KOPT-K1 (cell line): ENCODE measurements around the gene CALY.
"Not testable (repeated sequence)": the region's sequence is repeated elsewhere in the genome, so short reads cannot be mapped to it uniquely, and the experiment has no call there.

ENCODE experiments used
- H3K27ac ChIP-seq: fragments of 200-600 bp; sonication (generic); 2 replicates; pipeline ENCODE4 v1.5.1; 2016; ENCODE audit warnings: antibody characterized with exemption, mild to moderate bottlenecking, low read depth, low read length; ENCODE audit not compliant: poor library complexity, severe bottlenecking
- H3K36me3 ChIP-seq: fragments of 200-600 bp; sonication (generic); 2 replicates; pipeline ENCODE4 v1.5.1; 2017; ENCODE audit warnings: antibody characterized with exemption, mild to moderate bottlenecking, low read length, moderate library complexity; ENCODE audit not compliant: insufficient read depth
- H3K9me3 ChIP-seq: fragments of 200-600 bp; sonication (generic); 2 replicates; pipeline ENCODE4 v1.5.1; 2017; ENCODE audit warnings: antibody characterized with exemption, low read length, mild to moderate bottlenecking; ENCODE audit not compliant: insufficient read depth, poor library complexity, severe bottlenecking

The CALY gene

GRCh38 chr10:133334503-133335245, 2.0 kb downstream of the CALY start:
- H3K27ac ChIP-seq, result no peak overlapping the region
- no peaks in the 10 kb centered on the region for H3K36me3 ChIP-seq
- H3K9me3 ChIP-seq, result no peaks in the 10 kb centered on the region

GRCh38 chr10:133332936-133333699, 3.6 kb downstream of the CALY start:
- H3K27ac ChIP-seq, result no peak overlapping the region
- no peaks in the 10 kb centered on the region for H3K9me3 ChIP-seq
- H3K36me3 ChIP-seq, result no peaks in the 10 kb centered on the region

GRCh38 chr10:133329491-133330202, 7.0 kb downstream of the CALY start:
- Histone ChIP-seq H3K36me3 (no peaks in the 10 kb centered on the region), H3K27ac (no peak overlapping the region), H3K9me3 (no peaks in the 10 kb centered on the region)

- Histone ChIP-seq H3K36me3 (no peaks in the 10 kb centered on the region), H3K9me3 (no peaks in the 10 kb centered on the region), H3K27ac (no peak overlapping the region)
These were observed 8.0 kb downstream of the CALY start for GRCh38 chr10:133328358-133329343.

- Histone ChIP-seq H3K27ac (no peak overlapping the region), H3K9me3 (no peaks in the 10 kb centered on the region)
These were observed 8.9 kb downstream of the CALY start for GRCh38 chr10:133327651-133328357.

GRCh38 chr10:133326745-133327650, 9.7 kb downstream of the CALY start:
- Histone ChIP-seq H3K9me3 (no peaks in the 10 kb centered on the region), H3K27ac (no peak overlapping the region), H3K36me3 (no peaks in the 10 kb centered on the region)

More at GRCh38 chr10:133327651-133328357, 8.9 kb downstream of the CALY start:
- no peaks in the 10 kb centered on the region for H3K36me3 ChIP-seq

- H3K9me3 ChIP-seq, result no peaks in the 10 kb centered on the region
- no peaks in the 10 kb centered on the region for H3K36me3 ChIP-seq
- no peak overlapping the region for H3K27ac ChIP-seq
These were observed 10.5 kb downstream of the CALY start for GRCh38 chr10:133326223-133326551.

- no peaks in the 10 kb centered on the region for H3K9me3 ChIP-seq
- no peaks in the 10 kb centered on the region for H3K36me3 ChIP-seq
- H3K27ac ChIP-seq, result no peak overlapping the region
These were observed 11.1 kb downstream of the CALY start for GRCh38 chr10:133325440-133326222.

- no peak overlapping the region for H3K27ac ChIP-seq
- no peaks in the 10 kb centered on the region for H3K9me3 ChIP-seq
- H3K36me3 ChIP-seq, result no peaks in the 10 kb centered on the region
These were observed 11.8 kb downstream of the CALY start for GRCh38 chr10:133324857-133325260.

- no peak overlapping the region for H3K27ac ChIP-seq
- H3K9me3 ChIP-seq, result no peaks in the 10 kb centered on the region
- H3K36me3 ChIP-seq, result no peaks in the 10 kb centered on the region
These were observed 12.4 kb downstream of the CALY start for GRCh38 chr10:133324198-133324792.

- not testable (repeated sequence) for H3K36me3 ChIP-seq, H3K27ac ChIP-seq, H3K9me3 ChIP-seq
These were observed 14.5 kb downstream of the CALY start for GRCh38 chr10:133322064-133322709.

- not testable (repeated sequence) for H3K36me3 ChIP-seq, H3K9me3 ChIP-seq, H3K27ac ChIP-seq
These were observed 15.8 kb downstream of the CALY start for GRCh38 chr10:133320852-133321422.
